Suprapubic skin (tissue), 3 donors: ENCODE data around the gene BAIAP2L2.

Experiments used
- EP300 ChIP-seq: sonication (generic); formaldehyde crosslinking; IDR thresholded peaks from one replicate; pipeline ENCODE4 v1.6.1; 2017; ENCODE audit warnings: antibody characterized with exemption
- POLR2A ChIP-seq, 2 donors: fragments of 450-650 bp; IDR thresholded peaks; one replicate each; pipeline ENCODE4 v1.6.1; 2017; ENCODE audit warnings: antibody characterized with exemption in 2 of 2, mild to moderate bottlenecking in 2 of 2, moderate library complexity in 2 of 2
- TF ChIP-seq, protein P1 (sequence below), 2 donors: fragments of 200-600 bp in 1 of 2; fragments of 450-650 bp in 1 of 2; sonication (generic) in 1 of 2; IDR thresholded peaks; one replicate each; pipeline ENCODE4 v1.5.1; 2016 to 2019; ENCODE audit warnings: antibody characterized with exemption in 2 of 2, mild to moderate bottlenecking in 1 of 2, moderate library complexity in 1 of 2

DNA sequence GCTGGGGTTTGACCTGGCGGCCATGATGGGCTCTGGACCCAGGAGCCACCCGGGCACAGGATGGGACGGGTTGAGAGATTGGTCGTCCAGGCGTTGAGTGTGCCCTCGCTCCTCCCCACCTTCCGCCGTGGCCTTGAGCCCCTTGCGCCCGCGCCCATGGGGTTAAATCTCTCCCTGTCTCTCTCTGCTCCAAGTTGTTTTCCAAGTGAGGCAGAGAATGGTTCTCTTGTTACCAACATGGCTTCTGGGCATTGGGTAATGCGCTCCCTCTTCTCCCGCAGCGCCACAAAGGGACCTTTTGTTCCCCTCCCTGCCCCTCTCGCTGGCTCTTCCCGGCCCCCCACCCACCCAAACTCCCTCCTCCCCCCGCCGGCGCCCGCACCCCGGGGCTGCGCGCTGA lies 72.1 kb downstream of the BAIAP2L2 start:
- TF ChIP-seq, protein P1, sequence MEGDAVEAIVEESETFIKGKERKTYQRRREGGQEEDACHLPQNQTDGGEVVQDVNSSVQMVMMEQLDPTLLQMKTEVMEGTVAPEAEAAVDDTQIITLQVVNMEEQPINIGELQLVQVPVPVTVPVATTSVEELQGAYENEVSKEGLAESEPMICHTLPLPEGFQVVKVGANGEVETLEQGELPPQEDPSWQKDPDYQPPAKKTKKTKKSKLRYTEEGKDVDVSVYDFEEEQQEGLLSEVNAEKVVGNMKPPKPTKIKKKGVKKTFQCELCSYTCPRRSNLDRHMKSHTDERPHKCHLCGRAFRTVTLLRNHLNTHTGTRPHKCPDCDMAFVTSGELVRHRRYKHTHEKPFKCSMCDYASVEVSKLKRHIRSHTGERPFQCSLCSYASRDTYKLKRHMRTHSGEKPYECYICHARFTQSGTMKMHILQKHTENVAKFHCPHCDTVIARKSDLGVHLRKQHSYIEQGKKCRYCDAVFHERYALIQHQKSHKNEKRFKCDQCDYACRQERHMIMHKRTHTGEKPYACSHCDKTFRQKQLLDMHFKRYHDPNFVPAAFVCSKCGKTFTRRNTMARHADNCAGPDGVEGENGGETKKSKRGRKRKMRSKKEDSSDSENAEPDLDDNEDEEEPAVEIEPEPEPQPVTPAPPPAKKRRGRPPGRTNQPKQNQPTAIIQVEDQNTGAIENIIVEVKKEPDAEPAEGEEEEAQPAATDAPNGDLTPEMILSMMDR (IDR thresholded peaks at IDR 0.05), result no peak
- TF ChIP-seq POLR2A (IDR thresholded peaks at IDR 0.05) (no peak), EP300 (no peak)
